Ovary (tissue), 3 donors: ENCODE measurements around the gene SH3RF1.

ENCODE experiments used
- EP300 ChIP-seq: sonication (generic); formaldehyde crosslinking; IDR thresholded peaks from one replicate; pipeline ENCODE4 v1.6.1; 2017; ENCODE audit warnings: antibody characterized with exemption
- TF ChIP-seq, protein P1 (sequence below), 3 donors: fragments of 450-650 bp in 2 of 3; fragments of 200-600 bp in 1 of 3; IDR thresholded peaks; one replicate each; pipeline versions ENCODE4 v1.5.1 to v1.8.0; 2016 to 2022; ENCODE audit warnings: antibody characterized with exemption in 3 of 3, mild to moderate bottlenecking in 1 of 3
- donor health status: DM: no; HTN: no; CAD: no.

DNA sequence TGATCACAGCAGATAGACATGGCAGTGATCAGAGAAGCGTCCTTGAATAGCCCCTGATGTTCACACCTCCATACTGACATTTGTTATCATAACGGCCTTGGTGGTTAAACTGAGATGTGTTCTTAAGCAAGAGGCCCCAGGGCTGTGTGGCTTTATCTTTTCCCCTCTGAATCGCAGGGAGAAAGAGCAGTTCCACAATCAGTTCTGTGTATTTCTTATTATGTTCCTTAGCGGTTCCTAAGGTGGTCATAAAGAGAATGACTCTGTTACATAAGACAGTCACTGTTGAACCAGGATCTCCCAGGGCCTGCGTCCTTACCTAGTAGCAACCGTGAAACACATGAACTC is 207.9 kb downstream of the SH3RF1 start:
- TF ChIP-seq, protein P1, sequence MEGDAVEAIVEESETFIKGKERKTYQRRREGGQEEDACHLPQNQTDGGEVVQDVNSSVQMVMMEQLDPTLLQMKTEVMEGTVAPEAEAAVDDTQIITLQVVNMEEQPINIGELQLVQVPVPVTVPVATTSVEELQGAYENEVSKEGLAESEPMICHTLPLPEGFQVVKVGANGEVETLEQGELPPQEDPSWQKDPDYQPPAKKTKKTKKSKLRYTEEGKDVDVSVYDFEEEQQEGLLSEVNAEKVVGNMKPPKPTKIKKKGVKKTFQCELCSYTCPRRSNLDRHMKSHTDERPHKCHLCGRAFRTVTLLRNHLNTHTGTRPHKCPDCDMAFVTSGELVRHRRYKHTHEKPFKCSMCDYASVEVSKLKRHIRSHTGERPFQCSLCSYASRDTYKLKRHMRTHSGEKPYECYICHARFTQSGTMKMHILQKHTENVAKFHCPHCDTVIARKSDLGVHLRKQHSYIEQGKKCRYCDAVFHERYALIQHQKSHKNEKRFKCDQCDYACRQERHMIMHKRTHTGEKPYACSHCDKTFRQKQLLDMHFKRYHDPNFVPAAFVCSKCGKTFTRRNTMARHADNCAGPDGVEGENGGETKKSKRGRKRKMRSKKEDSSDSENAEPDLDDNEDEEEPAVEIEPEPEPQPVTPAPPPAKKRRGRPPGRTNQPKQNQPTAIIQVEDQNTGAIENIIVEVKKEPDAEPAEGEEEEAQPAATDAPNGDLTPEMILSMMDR (IDR thresholded peaks at IDR 0.05), result no peak
- TF ChIP-seq EP300, result no peak
